COLO668 (cell line): ENCODE results near the gene KLF13.

Experiments used
- DNase-seq: peaks from one replicate; lab custom pipeline; 2025; ENCODE audit not compliant: unreplicated experiment; lab: John Stamatoyannopoulos, UW

Gene KLF13

GRCh38 chr15:31314380-31314779 is 12.3 kb upstream of the KLF13 start:
- DNase-seq, result no peak

- DNase-seq, result no peak
Measured at GRCh38 chr15:31316135-31316795, 10.4 kb upstream of the KLF13 start.

DNA sequence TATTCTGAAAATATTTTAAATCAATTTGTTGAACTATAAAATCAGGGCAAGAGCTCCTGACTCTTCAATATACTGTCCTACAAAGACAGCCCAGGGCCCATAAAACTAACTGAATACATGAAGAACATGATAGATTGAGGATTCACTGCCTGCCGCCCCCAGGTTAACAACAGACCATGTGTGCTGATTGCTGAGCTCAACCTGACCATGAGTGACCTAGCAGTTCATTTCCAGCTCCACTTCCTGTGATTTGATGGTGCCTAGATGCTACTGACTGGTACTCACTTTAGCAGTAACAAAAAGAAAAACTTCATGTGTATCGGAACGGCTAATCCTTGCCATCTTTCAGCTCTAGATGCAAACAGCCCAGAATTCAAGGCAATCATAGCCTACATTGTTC is 9.6 kb upstream of the KLF13 start:
- DNase-seq, result no peak

GRCh38 chr15:31317421-31318327 is 9.0 kb upstream of the KLF13 start:
- DNase-seq, result no peak

DNA sequence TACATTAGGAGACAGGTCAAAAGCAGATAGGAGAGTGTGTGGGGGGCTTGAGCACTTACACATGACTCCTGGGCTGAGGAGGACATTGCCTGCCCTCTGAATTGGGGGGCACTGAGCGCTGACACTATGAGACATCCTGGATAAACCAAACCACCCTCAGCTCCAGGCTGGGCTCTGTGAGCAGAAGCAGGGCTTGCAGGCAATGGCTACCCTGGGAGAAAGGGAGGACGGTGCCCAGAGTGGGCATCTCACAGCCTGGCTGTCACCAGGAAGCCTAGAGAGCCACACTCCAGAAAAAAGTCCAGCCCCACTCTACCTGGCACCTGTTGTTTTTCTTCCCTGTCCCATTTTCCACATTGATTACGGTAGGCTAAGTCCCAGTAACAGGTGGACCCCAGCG is 8.2 kb upstream of the KLF13 start:
- no peak for DNase-seq

GRCh38 chr15:31320022-31320421 is 6.6 kb upstream of the KLF13 start:
- no peak for DNase-seq

DNA sequence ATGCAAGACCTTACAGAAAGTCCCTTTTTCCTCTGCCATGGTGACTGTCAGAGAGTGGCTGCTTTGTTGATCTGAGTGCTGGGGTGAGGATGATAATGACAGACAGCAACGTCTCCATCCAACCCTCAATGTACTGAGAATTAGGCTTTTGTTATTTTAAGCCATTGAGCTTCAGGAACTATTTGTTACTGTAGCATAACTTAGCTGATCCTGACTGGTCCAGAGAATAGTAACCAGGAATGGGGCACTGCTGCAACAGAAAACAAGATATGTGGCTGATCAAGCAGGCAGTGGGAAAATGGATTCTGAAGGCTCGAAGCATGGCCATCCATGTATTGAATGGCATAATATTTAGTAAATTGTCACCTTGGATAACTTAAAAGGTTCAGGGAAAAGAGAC is 5.2 kb upstream of the KLF13 start:
- no peak for DNase-seq

DNA sequence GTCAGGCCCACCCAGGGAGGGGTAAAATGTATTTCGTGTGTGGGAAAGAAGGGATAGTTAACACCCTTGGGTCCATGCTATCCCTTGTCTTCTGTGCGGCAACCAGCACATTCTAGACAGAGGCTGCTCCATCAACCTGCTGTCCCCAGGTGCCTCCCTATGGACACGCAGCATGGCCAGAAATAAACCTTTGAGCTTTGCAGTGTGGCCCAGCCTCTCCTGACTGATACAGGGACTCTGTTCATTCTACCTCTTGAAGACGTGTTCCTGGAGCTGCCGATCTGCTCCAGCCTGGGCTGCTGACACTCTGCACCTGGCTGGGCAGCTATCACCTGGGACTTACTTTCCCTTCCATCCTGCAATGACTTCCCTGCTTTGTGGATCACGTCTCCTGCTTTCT is 4.1 kb upstream of the KLF13 start:
- DNase-seq, result no peak

GRCh38 chr15:31323627-31324026 is 3.0 kb upstream of the KLF13 start:
- DNase-seq, result no peak

- no peak for DNase-seq
Measured at GRCh38 chr15:31324186-31324585, 2.4 kb upstream of the KLF13 start.

DNA sequence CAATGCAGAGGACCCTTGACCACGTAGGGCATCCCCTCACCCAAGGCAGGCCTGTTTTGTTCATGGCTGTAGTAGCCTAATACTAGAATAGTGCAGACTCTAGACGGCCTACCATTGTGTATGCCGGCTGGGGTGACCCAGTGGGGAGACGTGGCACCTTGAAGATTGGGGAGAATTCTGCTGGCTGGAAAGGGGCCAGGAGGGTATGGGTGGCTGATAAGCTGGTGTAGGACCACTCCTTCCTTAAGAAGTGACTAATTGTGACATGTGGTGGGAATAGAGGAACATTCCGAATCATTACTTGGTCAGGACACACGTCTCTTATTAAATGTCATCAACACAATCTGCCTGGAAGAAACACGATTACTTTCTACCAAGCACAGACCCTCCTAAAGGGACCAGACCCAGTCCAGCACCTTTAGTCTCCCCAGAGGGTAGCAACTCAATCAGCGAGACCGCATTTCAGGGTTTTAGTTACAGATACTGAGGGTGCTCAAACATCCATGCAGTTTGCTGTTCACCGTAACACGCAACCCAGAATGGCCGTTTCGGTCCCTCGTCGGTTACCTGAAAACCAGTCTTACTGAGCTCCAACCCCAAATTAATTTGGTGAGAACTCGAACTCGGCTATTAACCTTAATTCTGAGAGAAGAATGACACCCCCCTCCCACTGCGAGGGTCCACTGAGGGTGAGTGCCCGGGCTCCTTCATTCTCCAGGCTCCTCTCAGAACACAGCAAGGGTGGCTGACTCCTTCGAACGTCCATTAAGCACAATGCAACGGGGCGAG is 1.6 kb upstream of the KLF13 start:
- DNase-seq, result no peak

DNA sequence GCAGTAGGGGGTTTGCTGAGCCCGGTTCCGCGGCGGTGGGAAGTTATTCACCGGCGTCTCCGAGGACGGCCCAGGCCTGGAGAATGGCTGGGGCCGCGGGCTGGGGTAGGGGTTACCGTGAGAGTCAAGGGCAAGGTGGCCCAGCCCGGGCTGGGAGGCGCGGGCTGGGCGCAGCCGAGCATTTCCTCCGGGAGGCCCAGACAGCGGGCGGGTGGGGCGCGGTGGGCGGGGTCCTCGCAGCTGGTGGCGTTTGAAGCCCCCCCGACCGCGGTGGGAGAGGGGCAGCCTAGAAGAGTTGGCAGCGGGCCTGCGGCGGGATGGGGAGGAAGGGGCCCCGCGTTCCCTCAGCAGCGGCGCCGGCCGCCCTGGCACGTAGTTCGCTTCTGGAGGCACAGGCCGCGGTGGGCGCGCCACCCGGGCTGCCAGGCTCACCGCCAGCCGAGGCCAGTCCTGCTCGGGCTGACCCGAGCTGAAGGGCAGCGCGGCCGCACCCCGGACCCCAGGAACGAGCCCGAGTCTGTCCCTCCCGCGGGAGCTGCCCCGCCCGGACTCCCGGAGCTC is 960 bp upstream of the KLF13 start:
- peak; percentile 71 for DNase-seq

DNA sequence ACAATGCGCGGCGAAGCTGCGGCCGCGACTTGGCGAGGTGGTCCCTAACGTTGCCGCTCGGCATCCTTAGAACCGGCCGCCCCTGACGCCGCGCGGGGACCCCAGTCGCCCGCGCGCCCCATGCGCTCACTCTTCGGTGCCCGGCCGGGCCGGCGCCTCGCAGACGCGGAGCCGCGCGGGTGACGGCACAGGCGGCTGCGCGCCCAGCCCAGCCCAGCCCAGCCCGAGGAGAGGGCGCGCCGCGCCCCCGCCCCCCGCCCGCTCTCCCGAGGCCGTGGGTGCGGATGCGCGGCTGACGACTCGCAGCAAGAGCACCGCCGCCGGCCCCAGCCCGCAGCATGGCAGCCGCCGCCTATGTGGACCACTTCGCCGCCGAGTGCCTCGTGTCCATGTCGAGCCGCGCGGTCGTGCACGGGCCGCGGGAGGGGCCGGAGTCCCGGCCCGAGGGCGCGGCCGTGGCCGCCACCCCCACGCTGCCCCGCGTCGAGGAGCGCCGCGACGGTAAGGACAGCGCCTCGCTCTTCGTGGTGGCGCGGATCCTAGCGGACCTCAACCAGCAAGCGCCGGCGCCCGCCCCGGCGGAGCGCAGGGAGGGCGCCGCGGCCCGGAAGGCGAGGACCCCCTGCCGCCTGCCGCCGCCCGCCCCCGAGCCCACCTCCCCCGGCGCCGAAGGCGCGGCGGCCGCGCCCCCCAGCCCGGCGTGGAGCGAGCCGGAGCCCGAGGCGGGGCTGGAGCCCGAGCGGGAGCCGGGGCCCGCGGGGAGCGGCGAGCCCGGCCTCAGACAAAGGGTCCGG is 437 bp downstream of the KLF13 start:
- DNase-seq, result peak; percentile 91

DNA sequence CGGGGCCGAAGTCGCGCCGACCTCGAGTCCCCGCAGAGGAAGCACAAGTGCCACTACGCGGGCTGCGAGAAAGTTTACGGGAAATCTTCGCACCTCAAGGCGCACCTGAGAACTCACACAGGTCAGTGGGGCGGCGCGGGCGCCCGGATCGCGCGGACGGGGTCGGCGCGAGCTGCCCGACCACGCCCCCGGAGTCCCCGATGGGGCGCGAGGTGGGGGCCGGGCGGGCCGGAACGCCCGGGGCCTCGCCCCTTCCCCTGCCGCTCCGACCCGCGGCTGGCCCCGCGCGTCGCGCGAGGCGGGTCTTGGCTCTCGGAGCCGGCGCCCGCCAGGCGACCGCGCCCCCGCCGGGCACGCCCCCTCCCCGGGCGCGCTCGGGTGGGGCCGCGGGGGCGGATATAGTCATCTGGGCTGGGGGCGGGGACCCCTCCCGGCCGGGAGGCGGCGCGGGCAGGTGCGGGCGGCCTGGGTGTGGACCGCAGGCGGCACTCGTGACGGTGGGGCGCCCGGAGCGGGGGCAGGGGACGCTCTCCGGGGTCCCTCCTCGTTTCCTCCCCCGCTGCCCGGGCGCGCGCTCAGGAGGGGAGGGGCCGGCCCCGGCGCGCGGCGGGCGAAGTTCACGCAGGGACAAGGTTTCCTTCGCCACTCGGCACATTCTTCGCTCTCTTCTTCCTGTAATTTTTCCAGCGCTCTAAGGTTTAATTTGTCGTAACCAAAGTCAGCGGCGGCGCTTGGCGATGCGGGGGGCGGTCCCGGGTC is 1.2 kb downstream of the KLF13 start:
- DNase-seq, result peak; percentile 77

DNA sequence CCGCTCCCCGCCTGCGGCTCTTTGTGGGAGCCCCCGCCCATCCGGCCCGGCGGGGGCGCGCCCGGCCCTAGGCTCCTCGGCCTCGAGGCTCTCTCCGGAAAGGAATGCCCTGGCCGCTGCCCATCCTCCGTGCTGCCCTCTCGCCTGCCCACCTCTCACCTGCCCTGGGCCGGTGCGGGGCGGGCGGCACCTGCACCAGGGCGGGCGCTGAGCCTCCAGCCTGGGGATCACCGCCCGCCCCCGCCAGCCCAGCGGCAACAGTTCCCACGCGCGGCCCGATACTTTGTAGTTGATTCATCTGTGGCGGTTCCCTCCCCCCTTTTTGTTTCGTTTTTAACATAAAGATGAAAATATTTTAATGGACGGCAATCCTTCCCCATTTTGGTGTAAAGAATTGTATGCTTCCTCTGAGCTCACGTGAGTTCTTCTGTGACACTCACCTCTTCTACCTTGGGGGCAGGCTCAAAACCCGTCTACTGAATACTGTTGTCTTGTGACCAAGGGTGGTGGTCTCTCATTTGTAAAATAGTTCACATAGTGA is 1.9 kb downstream of the KLF13 start:
- DNase-seq, result peak; percentile 76

DNA sequence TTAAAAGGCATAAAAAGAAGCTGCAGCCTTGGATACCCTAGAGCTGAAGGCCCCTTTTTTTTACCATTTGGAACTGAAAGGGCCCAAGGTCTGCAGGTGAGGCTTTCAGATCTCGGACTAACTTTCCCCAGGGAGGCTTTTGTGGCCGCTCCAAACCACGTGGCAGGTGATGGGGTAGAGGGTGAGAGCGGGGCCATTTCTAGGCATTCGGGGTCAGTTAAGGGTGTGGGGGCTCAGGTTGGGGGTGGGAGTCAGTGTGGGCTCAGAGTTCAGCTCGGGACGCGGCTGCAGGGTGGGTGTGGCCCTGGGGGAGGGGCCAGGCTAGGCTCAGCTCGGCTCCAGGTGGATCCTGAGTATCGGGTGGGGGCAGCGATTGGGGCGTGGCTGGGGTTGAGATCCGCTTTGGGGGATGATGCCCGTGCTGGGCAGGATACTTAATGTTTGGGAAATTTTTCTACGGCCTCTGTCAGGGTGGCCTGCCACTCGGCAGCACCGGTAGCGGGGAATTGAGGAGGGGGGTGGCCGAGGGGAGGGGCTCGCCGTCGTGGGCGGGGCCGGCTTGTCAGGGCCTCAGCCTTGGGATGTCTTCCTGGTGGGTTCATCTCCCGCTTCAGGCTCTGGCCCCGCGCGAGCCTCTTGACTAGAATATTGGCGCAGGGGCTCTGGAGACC is 2.5 kb downstream of the KLF13 start:
- DNase-seq, result peak; percentile 57

DNA sequence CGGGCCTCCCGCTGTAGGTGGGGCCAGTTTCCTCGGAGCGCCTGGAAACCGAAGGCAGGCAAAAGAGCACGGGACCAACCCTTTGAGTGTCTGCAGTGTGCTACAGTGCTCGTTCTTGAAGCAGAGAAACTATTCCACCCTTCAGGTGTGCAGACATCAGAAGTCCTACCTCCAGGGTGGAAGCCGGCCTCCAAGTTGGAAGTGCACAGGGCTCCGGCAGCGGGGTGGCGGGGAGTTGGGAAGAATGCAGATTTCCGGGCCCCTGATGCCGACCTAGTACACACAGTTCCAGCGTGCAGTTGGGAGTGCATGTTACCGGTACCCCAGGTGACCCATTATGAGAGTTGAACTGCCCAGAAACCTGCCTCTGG is 3.0 kb downstream of the KLF13 start:
- no peak for DNase-seq

DNA sequence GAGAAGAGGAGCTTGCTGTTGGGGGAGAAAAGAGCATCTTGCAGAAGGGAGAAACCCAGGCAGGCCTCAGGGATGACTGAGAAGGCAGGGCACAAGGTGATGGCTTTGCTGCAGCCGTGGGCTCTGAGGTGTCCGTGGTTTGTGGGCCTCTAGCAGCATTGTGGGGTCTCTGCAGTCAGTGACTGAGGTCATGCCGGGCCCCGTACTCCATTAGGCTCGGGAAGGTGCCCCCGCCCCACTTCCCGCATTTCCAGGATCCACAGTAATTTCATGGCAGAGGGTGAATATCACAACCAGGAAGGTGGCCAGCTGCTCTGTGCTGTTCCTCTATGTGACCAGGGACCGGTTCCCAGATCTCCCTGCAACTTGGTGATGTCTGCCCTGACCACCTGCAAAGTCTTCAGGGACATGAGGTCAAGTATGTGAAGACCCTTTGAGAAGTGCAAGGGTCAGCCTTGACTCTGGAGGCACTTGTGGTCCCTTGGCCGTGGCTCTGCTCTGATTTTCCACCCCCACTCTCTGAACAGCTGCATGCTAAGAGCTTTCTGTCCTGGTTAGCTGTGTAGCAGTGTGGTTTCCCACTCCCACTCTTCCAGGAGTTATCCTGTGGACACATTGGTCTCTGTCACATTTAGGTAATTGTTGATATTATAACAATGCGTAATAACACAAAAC is 3.6 kb downstream of the KLF13 start:
- DNase-seq, result no peak

GRCh38 chr15:31330836-31331235 is 4.2 kb downstream of the KLF13 start:
- DNase-seq, result no peak
